Neural cell (in vitro differentiated cells): ENCODE measurements around the gene SNTG2. TPM values are rescaled to one million over a fixed set of nuclear protein-coding genes. Genes with fewer than 3 reads are reported as not detected.

Experiments
- H2AFZ ChIP-seq: fragments of 200-600, 300-800 bp; sonication (generic), shearing (Covaris generic); 2 replicates; pipeline ENCODE4 v1.6.0; 2014; ENCODE audit warnings: low read depth, mild to moderate bottlenecking, antibody characterized with exemption, low read length, moderate library complexity
- H3F3A ChIP-seq: fragments of 200-600 bp; shearing (Covaris generic); 2 replicates; pipeline ENCODE4 v1.6.1; 2016; ENCODE audit warnings: mild to moderate bottlenecking, moderate library complexity, mixed read lengths, antibody characterized with exemption, low read length; ENCODE audit not compliant: insufficient read depth, poor library complexity, severe bottlenecking
- H3K27ac ChIP-seq: fragments of 200-600, 300-800 bp; sonication (generic), shearing (Covaris generic); 2 replicates; pipeline ENCODE4 v1.5.1; 2014; ENCODE audit warnings: mild to moderate bottlenecking, low read length, moderate library complexity
- H3K27me3 ChIP-seq: fragments of 300-800, 200-600 bp; sonication (generic), shearing (Covaris generic); 2 replicates; pipeline ENCODE4 v1.6.0; 2014; ENCODE audit warnings: mild to moderate bottlenecking, low read depth, low read length, moderate library complexity; ENCODE audit not compliant: insufficient read depth
- H3K36me3 ChIP-seq: fragments of 300-800, 200-600 bp; sonication (generic), shearing (Covaris generic); 2 replicates; pipeline ENCODE4 v1.5.1; 2014; ENCODE audit warnings: mild to moderate bottlenecking, antibody characterized with exemption, low read length, moderate library complexity; ENCODE audit not compliant: insufficient read depth
- H3K4me2 ChIP-seq: fragments of 300-800, 200-600 bp; sonication (generic), shearing (Covaris generic); 2 replicates; pipeline ENCODE4 v1.6.0; 2014; ENCODE audit warnings: mild to moderate bottlenecking, low read length
- H3K4me3 ChIP-seq: fragments of 300-800, 200-600 bp; sonication (generic), shearing (Covaris generic); 2 replicates; pipeline ENCODE4 v1.5.1; 2014; ENCODE audit warnings: mild to moderate bottlenecking, low read length, moderate library complexity
- H3K79me2 ChIP-seq: fragments of 200-600 bp; shearing (Covaris generic); replicated peaks from 2 replicates; pipeline ENCODE4 v1.6.0; 2014; ENCODE audit warnings: mild to moderate bottlenecking, low read length, moderate library complexity; ENCODE audit not compliant: insufficient read depth
- H3K9ac ChIP-seq: fragments of 300-800, 200-600 bp; sonication (generic), shearing (Covaris generic); 2 replicates; pipeline ENCODE4 v1.6.1; 2016; ENCODE audit warnings: mild to moderate bottlenecking, low read length, mixed read lengths
- H3K9me2 ChIP-seq: fragments of 200-600 bp; shearing (Covaris generic); 2 replicates; pipeline ENCODE4 v1.6.1; 2016; ENCODE audit warnings: mild to moderate bottlenecking, low read length, mixed read lengths; ENCODE audit not compliant: insufficient read depth
- H3K9me3 ChIP-seq: fragments of 200-600, 300-800 bp; sonication (generic), shearing (Covaris generic); 2 replicates; pipeline ENCODE4 v1.6.1; 2016; ENCODE audit warnings: mild to moderate bottlenecking, mixed run types, low read length, moderate library complexity, mixed read lengths
- H4K20me1 ChIP-seq: fragments of 200-600 bp; shearing (Covaris generic); 2 replicates; pipeline ENCODE4 v1.6.1; 2016; ENCODE audit warnings: mild to moderate bottlenecking, mixed run types; ENCODE audit not compliant: insufficient read depth
- CTCF ChIP-seq: fragments of 450-650 bp; IDR thresholded peaks from 2 replicates; pipeline ENCODE4 v1.5.1; 2014; ENCODE audit warnings: antibody characterized with exemption, mild to moderate bottlenecking, moderate library complexity; ENCODE audit not compliant: poor library complexity, severe bottlenecking
- EP300 ChIP-seq: fragments of 450-650 bp; conservative IDR thresholded peaks from 2 replicates; pipeline ENCODE4 v1.6.1; 2014; ENCODE audit warnings: antibody characterized with exemption, mild to moderate bottlenecking, moderate library complexity; ENCODE audit not compliant: poor library complexity, severe bottlenecking
- EZH2 ChIP-seq: fragments of 200-600, 300-800 bp; shearing (Covaris generic), sonication (generic); IDR thresholded peaks from 2 replicates; pipeline ENCODE4 v1.6.1; 2014; ENCODE audit warnings: antibody characterized with exemption, low read length, borderline replicate concordance, mild to moderate bottlenecking; ENCODE audit not compliant: insufficient read depth, poor library complexity, severe bottlenecking
- MXI1 ChIP-seq: fragments of 450-650 bp; conservative IDR thresholded peaks from 2 replicates; pipeline ENCODE4 v1.6.1; 2014; ENCODE audit warnings: antibody characterized with exemption, mild to moderate bottlenecking; ENCODE audit not compliant: poor library complexity, severe bottlenecking
- POLR2AphosphoS5 ChIP-seq: IDR thresholded peaks from 2 replicates; pipeline ENCODE4 v1.6.1; 2012
- RAD21 ChIP-seq: fragments of 450-650 bp; conservative IDR thresholded peaks from 2 replicates; pipeline ENCODE4 v1.6.1; 2014; ENCODE audit warnings: antibody characterized with exemption, mild to moderate bottlenecking, moderate library complexity
- SMC3 ChIP-seq: fragments of 450-650 bp; conservative IDR thresholded peaks from 2 replicates; pipeline ENCODE4 v1.6.1; 2014; ENCODE audit warnings: antibody characterized with exemption, mild to moderate bottlenecking, moderate library complexity; ENCODE audit not compliant: poor library complexity
- TAF1 ChIP-seq: IDR thresholded peaks from 2 replicates; pipeline ENCODE4 v1.6.1; 2012; ENCODE audit warnings: low read depth
- polyA plus RNA-seq: library from polyadenylated mRNA; depleted of rRNA; stranded (reverse); fragments of >200 nt; gene quantifications from 2 replicates; pipeline ENCODE4 v1.2.3, GENCODE V29; 2014
- TF ChIP-seq, protein P1 (sequence below): IDR thresholded peaks from 2 replicates; pipeline ENCODE4 v1.6.1; 2012; ENCODE audit warnings: borderline replicate concordance

SNTG2 gene
- polyA plus RNA-seq, 1 donor from 2014 or later: not detected

GRCh38 chr2:1397350-1397749 is 446.7 kb downstream of the SNTG2 start:
- Histone ChIP-seq H3K27ac (no peak overlapping the region), H3K4me3 (no peak overlapping the region), H3K4me2 (no peak overlapping the region)

DNA sequence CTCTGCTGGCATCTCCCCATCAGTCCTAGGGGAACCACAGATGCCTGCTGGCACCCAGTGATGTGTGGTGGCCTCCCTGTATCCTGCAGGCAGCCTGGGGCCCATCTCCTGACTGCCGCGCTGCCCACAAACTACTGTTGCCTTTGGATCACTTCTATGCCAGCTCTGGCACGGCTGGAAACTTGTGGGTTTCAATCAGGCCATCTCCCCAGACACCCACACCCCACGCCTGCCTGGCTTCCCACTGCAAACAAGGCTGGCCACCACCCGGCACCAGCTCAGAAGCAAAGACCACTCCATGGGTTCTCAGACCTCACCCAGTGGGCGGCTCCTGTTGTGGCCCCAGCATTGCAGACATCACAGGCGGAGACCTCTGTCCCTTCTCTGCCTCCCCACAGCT is 447.5 kb downstream of the SNTG2 start:
- Histone ChIP-seq H3K9me2 (no peaks in the 10 kb centered on the region), H3K4me2 (no peak overlapping the region), H4K20me1 (no peaks in the 10 kb centered on the region), H3K27me3 (no peaks in the 10 kb centered on the region), H2AFZ (no peak overlapping the region), H3K27ac (no peak overlapping the region), H3K4me3 (no peak overlapping the region), H3K9me3 (no peaks in the 10 kb centered on the region), H3K9ac (no peak overlapping the region), H3K36me3 (no peaks in the 10 kb centered on the region), H3K79me2 (no peaks in the 10 kb centered on the region), H3F3A (no peaks in the 10 kb centered on the region)
- TF ChIP-seq MXI1: no peak
- TF ChIP-seq TAF1: no peak
- no peak for TF ChIP-seq EP300
- TF ChIP-seq, protein P1, sequence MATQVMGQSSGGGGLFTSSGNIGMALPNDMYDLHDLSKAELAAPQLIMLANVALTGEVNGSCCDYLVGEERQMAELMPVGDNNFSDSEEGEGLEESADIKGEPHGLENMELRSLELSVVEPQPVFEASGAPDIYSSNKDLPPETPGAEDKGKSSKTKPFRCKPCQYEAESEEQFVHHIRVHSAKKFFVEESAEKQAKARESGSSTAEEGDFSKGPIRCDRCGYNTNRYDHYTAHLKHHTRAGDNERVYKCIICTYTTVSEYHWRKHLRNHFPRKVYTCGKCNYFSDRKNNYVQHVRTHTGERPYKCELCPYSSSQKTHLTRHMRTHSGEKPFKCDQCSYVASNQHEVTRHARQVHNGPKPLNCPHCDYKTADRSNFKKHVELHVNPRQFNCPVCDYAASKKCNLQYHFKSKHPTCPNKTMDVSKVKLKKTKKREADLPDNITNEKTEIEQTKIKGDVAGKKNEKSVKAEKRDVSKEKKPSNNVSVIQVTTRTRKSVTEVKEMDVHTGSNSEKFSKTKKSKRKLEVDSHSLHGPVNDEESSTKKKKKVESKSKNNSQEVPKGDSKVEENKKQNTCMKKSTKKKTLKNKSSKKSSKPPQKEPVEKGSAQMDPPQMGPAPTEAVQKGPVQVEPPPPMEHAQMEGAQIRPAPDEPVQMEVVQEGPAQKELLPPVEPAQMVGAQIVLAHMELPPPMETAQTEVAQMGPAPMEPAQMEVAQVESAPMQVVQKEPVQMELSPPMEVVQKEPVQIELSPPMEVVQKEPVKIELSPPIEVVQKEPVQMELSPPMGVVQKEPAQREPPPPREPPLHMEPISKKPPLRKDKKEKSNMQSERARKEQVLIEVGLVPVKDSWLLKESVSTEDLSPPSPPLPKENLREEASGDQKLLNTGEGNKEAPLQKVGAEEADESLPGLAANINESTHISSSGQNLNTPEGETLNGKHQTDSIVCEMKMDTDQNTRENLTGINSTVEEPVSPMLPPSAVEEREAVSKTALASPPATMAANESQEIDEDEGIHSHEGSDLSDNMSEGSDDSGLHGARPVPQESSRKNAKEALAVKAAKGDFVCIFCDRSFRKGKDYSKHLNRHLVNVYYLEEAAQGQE: no peak
- TF ChIP-seq POLR2AphosphoS5: no peak
- no peak for TF ChIP-seq CTCF
- no peak for TF ChIP-seq EZH2

More at GRCh38 chr2:1397350-1397749, 446.7 kb downstream of the SNTG2 start:
- H3K27me3 ChIP-seq: no peaks in the 10 kb centered on the region
- no peaks in the 10 kb centered on the region for H3F3A ChIP-seq
- no peaks in the 10 kb centered on the region for H3K36me3 ChIP-seq
- H3K79me2 ChIP-seq: no peaks in the 10 kb centered on the region
- no peaks in the 10 kb centered on the region for H3K9me3 ChIP-seq
- no peaks in the 10 kb centered on the region for H4K20me1 ChIP-seq
- H3K9ac ChIP-seq: no peak overlapping the region
- TF ChIP-seq POLR2AphosphoS5: no peak
- TF ChIP-seq TAF1: no peak
- no peak for TF ChIP-seq MXI1
- TF ChIP-seq CTCF: no peak
- TF ChIP-seq RAD21: no peak
- TF ChIP-seq EP300: no peak
- no peak for TF ChIP-seq EZH2
- TF ChIP-seq SMC3: no peak
- TF ChIP-seq, protein P1: no peak
- no peak overlapping the region for H2AFZ ChIP-seq
- H3K9me2 ChIP-seq: no peaks in the 10 kb centered on the region
